ENCODE results near the gene C5.

C5 gene

DNA sequence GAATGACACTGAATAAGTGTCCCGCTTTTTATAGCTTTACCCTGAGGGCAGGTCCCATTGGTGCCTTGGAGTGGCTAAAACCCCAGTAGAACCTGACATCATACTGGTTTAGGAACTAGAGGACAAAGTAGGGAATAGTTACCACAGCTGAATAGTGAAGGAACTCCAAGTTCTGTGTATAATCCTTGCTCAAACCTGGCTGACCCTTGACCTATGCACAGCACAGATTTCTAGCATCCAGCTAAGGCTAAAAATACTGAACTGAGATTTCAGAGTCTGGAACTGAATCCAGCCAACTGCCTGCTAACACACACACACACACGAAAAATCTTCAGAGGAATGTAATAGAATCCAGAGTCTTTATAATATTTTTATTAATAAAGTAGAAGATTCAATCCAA is 50.8 kb downstream of the C5 start:
- no peak for DNase-seq (ENCODE audit: extremely low spot score)
- ChIA-PET CTCF (interaction anchor here (1.4 kb wide), 2 partner anchors 18 to 61 kb away, joined by 6 read pairs; no protein-coding TSS in a partner anchor), POLR2A (interaction anchor here (1.0 kb wide), 1 partner anchor 70 kb away, joined by 3 read pairs; no protein-coding TSS in a partner anchor)
- TF ChIP-seq FOXK2 (IDR thresholded peaks at IDR 0.05) (no peak), NFRKB (IDR thresholded peaks at IDR 0.05) (no peak), TARDBP (IDR thresholded peaks at IDR 0.05) (no peak)

GRCh38 chr9:120998111-120998510 is 52.0 kb downstream of the C5 start:
- CTCF ChIA-PET = interaction anchor here (0.6 to 1.4 kb wide), 3 partner anchors 17 to 127 kb away, joined by 4 to 6 read pairs (median 6); no protein-coding TSS in a partner anchor

GRCh38 chr9:120997502-120997901 is 52.6 kb downstream of the C5 start:
- ChIA-PET CTCF (no interaction called here), POLR2A (no interaction called here)
- TF ChIP-seq L3MBTL2 (conservative IDR thresholded peaks at IDR 0.05) (no peak), FOXK2 (IDR thresholded peaks at IDR 0.05) (no peak)
- no peak for DNase-seq (ENCODE audit: extremely low spot score)

More at GRCh38 chr9:120998111-120998510, 52.0 kb downstream of the C5 start:
- POLR2A ChIA-PET = interaction anchor here (1.0 kb wide), 1 partner anchor 69 kb away, joined by 3 read pairs; no protein-coding TSS in a partner anchor
- no peak for DNase-seq (ENCODE audit: extremely low spot score)
- no peak for TF ChIP-seq PKNOX1 (IDR thresholded peaks at IDR 0.05)
- TF ChIP-seq NFRKB (IDR thresholded peaks at IDR 0.05) = no peak
- no peak for TF ChIP-seq ZNF384 (IDR thresholded peaks at IDR 0.05)

- DNase-seq (ENCODE audit: extremely low spot score) = no peak
- ChIA-PET CTCF (no interaction called here), POLR2A (no interaction called here)
- no peak for TF ChIP-seq L3MBTL2 (conservative IDR thresholded peaks at IDR 0.05)
- TF ChIP-seq HDGF (IDR thresholded peaks at IDR 0.05; ENCODE audit: borderline replicate concordance) = no peak
- no peak for TF ChIP-seq CTBP1 (IDR thresholded peaks at IDR 0.05; ENCODE audit: borderline replicate concordance)
- no peak for TF ChIP-seq FOXM1 (IDR thresholded peaks at IDR 0.05; ENCODE audit: borderline replicate concordance)
Measured at GRCh38 chr9:120996409-120996808, 53.7 kb downstream of the C5 start.

DNA sequence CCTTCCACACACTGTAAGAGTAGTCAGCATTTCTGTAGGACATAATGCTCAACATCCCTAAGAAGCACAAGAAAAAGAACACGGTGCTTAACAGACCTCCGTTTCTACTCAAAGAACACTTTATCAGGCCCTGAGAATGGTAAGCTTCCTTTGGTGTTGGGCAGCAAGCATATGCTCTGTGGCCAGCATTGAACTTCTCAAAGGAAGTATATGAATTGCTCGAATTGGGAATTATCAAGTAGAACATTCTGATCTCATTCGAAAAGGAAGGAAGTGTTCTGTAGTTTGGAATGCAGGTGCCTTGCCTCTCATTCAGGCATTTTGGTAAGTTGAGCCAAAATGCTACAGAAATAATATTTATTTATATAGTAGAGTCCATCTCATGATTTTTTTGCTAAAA is 61.0 kb downstream of the C5 start:
- POLR2A ChIA-PET = no interaction called here
- TF ChIP-seq ELF4 (IDR thresholded peaks at IDR 0.05) = no peak
- no peak for TF ChIP-seq PKNOX1 (IDR thresholded peaks at IDR 0.05)
- no peak for TF ChIP-seq SUZ12 (IDR thresholded peaks at IDR 0.05)
- TF ChIP-seq NFRKB (IDR thresholded peaks at IDR 0.05) = no peak
- no peak for TF ChIP-seq ARNT (IDR thresholded peaks at IDR 0.05)
- no peak for TF ChIP-seq L3MBTL2 (conservative IDR thresholded peaks at IDR 0.05)
- TF ChIP-seq FOXM1 (IDR thresholded peaks at IDR 0.05; ENCODE audit: borderline replicate concordance) = no peak
- no peak for TF ChIP-seq LEF1 (IDR thresholded peaks at IDR 0.05; ENCODE audit: borderline replicate concordance)
- no peak for TF ChIP-seq FOXK2 (IDR thresholded peaks at IDR 0.05)
- TF ChIP-seq HDGF (IDR thresholded peaks at IDR 0.05; ENCODE audit: borderline replicate concordance) = no peak
- no peak for TF ChIP-seq ZNF384 (IDR thresholded peaks at IDR 0.05)
- TF ChIP-seq FOXA1 (IDR thresholded peaks at IDR 0.05) = no peak
- no peak for TF ChIP-seq BHLHE40 (IDR thresholded peaks at IDR 0.05; ENCODE audit: borderline replicate concordance)
- TF ChIP-seq TARDBP (IDR thresholded peaks at IDR 0.05) = no peak
- CTCF ChIA-PET = no interaction called here
- DNase-seq (ENCODE audit: extremely low spot score) = no peak

- ChIA-PET CTCF (interaction anchor here (1.0 to 1.3 kb wide), 4 partner anchors 9 to 186 kb away, joined by 3 to 14 read pairs (median 4); no protein-coding TSS in a partner anchor), POLR2A (no interaction called here)
- TF ChIP-seq CTBP1 (IDR thresholded peaks at IDR 0.05; ENCODE audit: borderline replicate concordance) = no peak
- TF ChIP-seq HDGF (IDR thresholded peaks at IDR 0.05; ENCODE audit: borderline replicate concordance) = no peak
- TF ChIP-seq FOXK2 (IDR thresholded peaks at IDR 0.05) = no peak
- TF ChIP-seq NFRKB (IDR thresholded peaks at IDR 0.05) = no peak
- no peak for TF ChIP-seq ZNF384 (IDR thresholded peaks at IDR 0.05)
- TF ChIP-seq ARNT (IDR thresholded peaks at IDR 0.05) = no peak
- TF ChIP-seq SUZ12 (IDR thresholded peaks at IDR 0.05) = no peak
- DNase-seq (ENCODE audit: extremely low spot score) = peak; percentile 39
Measured at GRCh38 chr9:120985819-120986222, 64.3 kb downstream of the C5 start.

GRCh38 chr9:120983259-120983837 is 66.7 kb downstream of the C5 start:
- TF ChIP-seq BHLHE40 (IDR thresholded peaks at IDR 0.05; ENCODE audit: borderline replicate concordance) (no peak), FOXK2 (IDR thresholded peaks at IDR 0.05) (no peak), SUZ12 (IDR thresholded peaks at IDR 0.05) (no peak), NFRKB (IDR thresholded peaks at IDR 0.05) (no peak), FOXA1 (IDR thresholded peaks at IDR 0.05) (no peak), ARNT (IDR thresholded peaks at IDR 0.05) (no peak), LEF1 (IDR thresholded peaks at IDR 0.05; ENCODE audit: borderline replicate concordance) (no peak), CTBP1 (IDR thresholded peaks at IDR 0.05; ENCODE audit: borderline replicate concordance) (no peak), ELF4 (IDR thresholded peaks at IDR 0.05) (no peak), FOXM1 (IDR thresholded peaks at IDR 0.05; ENCODE audit: borderline replicate concordance) (no peak), L3MBTL2 (conservative IDR thresholded peaks at IDR 0.05) (no peak), HDGF (IDR thresholded peaks at IDR 0.05; ENCODE audit: borderline replicate concordance) (no peak), PKNOX1 (IDR thresholded peaks at IDR 0.05) (no peak)
- CTCF ChIA-PET = no interaction called here
- DNase-seq (ENCODE audit: extremely low spot score) = no peak
- POLR2A ChIA-PET = no interaction called here
